B cell (primary cell): Measurements from ENCODE around the gene MSI1. TPM values are rescaled to one million over a fixed set of nuclear protein-coding genes. Genes with fewer than 3 reads are reported as not detected.

Experiments used
- ATAC-seq: fragments of 200-7000 bp; cut with Tn5 transposase; one replicate; pipeline ENCODE4 v1.10.0; 2021; ENCODE audit warnings: low read depth, mild to moderate bottlenecking, moderate number of reproducible peaks, moderate library complexity
- CTCF ChIA-PET: fragments of 350-600 bp; sonication (Branson Sonifier 250); formaldehyde crosslinking; loops from one replicate; lab custom pipeline; 2021; ENCODE audit warnings: antibody characterized with exemption, inconsistent platforms; lab: Charles Lee
- POLR2A ChIA-PET: fragments of 350-600 bp; sonication (Branson Sonifier 250); formaldehyde crosslinking; loops from one replicate; lab custom pipeline; 2021; ENCODE audit warnings: antibody characterized with exemption; lab: Charles Lee
- DNase-seq: peaks from one replicate; pipeline ENCODE4 v3.0.0; 2013
- H2AFZ ChIP-seq: 2 replicates; pipeline ENCODE4 v1.6.1; 2012; ENCODE audit warnings: mild to moderate bottlenecking, low read depth, low read length; ENCODE audit not compliant: insufficient read depth, poor library complexity, severe bottlenecking
- H3K27ac ChIP-seq, 2 donors: 1 replicate in 1 of 2; 2 replicates in 1 of 2; pipeline ENCODE4 v1.5.1; 2012 to 2013; ENCODE audit warnings: low read length in 2 of 2, mild to moderate bottlenecking in 2 of 2, moderate library complexity in 1 of 2
- H3K27me3 ChIP-seq, 4 experiments: fragments of 200-600 bp in 1 of 4; sonication (generic) in 1 of 4; replicated peaks in 1 of 4; 1 replicate in 2 of 4; 2 replicates in 2 of 4; pipeline versions ENCODE4 v1.6.1 to v1.7.0; 2013 to 2016; ENCODE audit warnings: low read length in 3 of 4, mild to moderate bottlenecking in 2 of 4, mixed read lengths in 1 of 4, moderate library complexity in 1 of 4; ENCODE audit not compliant: insufficient read depth in 4 of 4, control insufficient read depth in 3 of 4; ENCODE audit errors: control extremely low read depth in 1 of 4
- H3K36me3 ChIP-seq, 2 experiments: replicated peaks in 1 of 2; 1 replicate in 1 of 2; 2 replicates in 1 of 2; pipeline versions ENCODE4 v1.6.1 to v1.7.1; 2013; ENCODE audit warnings: low read length in 1 of 2; ENCODE audit not compliant: insufficient read depth in 2 of 2, control insufficient read depth in 1 of 2; ENCODE audit errors: control extremely low read depth in 1 of 2, extremely low read depth in 1 of 2
- H3K4me1 ChIP-seq, 2 donors: fragments of 200-600 bp in 1 of 2; sonication (generic) in 1 of 2; 1 replicate in 1 of 2; 2 replicates in 1 of 2; pipeline versions ENCODE4 v1.5.1 to v1.6.1; 2013 to 2017; ENCODE audit warnings: low read length in 2 of 2; ENCODE audit not compliant: control insufficient read depth in 2 of 2, insufficient read depth in 2 of 2
- H3K4me2 ChIP-seq: replicated peaks from 2 replicates; pipeline ENCODE3; 2012; ENCODE audit warnings: mild to moderate bottlenecking, low read depth, low read length; ENCODE audit not compliant: poor library complexity, severe bottlenecking
- H3K4me3 ChIP-seq, 5 experiments: fragments of 200-600 bp in 1 of 5; sonication (generic) in 1 of 5; 1 replicate in 3 of 5; 2 replicates in 2 of 5; pipeline versions ENCODE4 v1.5.1 to v1.7.0; 2011 to 2016; ENCODE audit warnings: low read length in 4 of 5, mild to moderate bottlenecking in 4 of 5, low read depth in 2 of 5, control low read depth in 1 of 5, moderate library complexity in 1 of 5; ENCODE audit not compliant: insufficient read depth in 1 of 5; ENCODE audit errors: control extremely low read depth in 1 of 5, extremely low read depth in 1 of 5
- H3K79me2 ChIP-seq: fragments of 200-600 bp; sonication (generic); one replicate; pipeline ENCODE4 v1.6.0; 2016; ENCODE audit warnings: low read length; ENCODE audit not compliant: control insufficient read depth, insufficient read depth
- H3K9ac ChIP-seq: fragments of 200-600 bp; sonication (generic); 2 replicates; pipeline ENCODE4 v1.6.1; 2017; ENCODE audit warnings: mild to moderate bottlenecking, low read length, moderate library complexity
- H3K9me3 ChIP-seq, 3 donors: one replicate each; pipeline versions ENCODE4 v1.6.1 to v1.7.1; 2013; ENCODE audit warnings: low read length in 2 of 3; ENCODE audit not compliant: control insufficient read depth in 2 of 3, insufficient read depth in 1 of 3; ENCODE audit errors: control extremely low read depth in 1 of 3
- H4K20me1 ChIP-seq: 2 replicates; pipeline ENCODE4 v1.6.0; 2012; ENCODE audit warnings: mild to moderate bottlenecking, low read length; ENCODE audit not compliant: insufficient read depth, control insufficient read depth, poor library complexity, severe bottlenecking
- H3K27ac Mint-ChIP-seq: one replicate; pipeline ENCODE4 v1.8.0; 2021; ENCODE audit warnings: mixed read lengths
- H3K27me3 Mint-ChIP-seq: one replicate; pipeline ENCODE4 v1.8.0; 2021; ENCODE audit warnings: mixed read lengths
- H3K4me1 Mint-ChIP-seq: one replicate; pipeline ENCODE4 v1.8.0; 2021; ENCODE audit warnings: mixed read lengths
- H3K4me3 Mint-ChIP-seq: one replicate; pipeline ENCODE4 v1.8.0; 2021; ENCODE audit warnings: mixed read lengths
- H3K9me3 Mint-ChIP-seq: one replicate; pipeline ENCODE4 v1.8.0; 2022; ENCODE audit warnings: mixed read lengths; ENCODE audit not compliant: insufficient read depth
- CTCF ChIP-seq: fragments of 200-600 bp; IDR thresholded peaks from one replicate; pipeline ENCODE4 v1.8.0; 2022; ENCODE audit warnings: antibody characterized with exemption, mild to moderate bottlenecking
- EZH2 ChIP-seq: IDR thresholded peaks from 2 replicates; pipeline ENCODE4 v1.6.1; 2012; ENCODE audit warnings: borderline replicate concordance, low read depth, mild to moderate bottlenecking, moderate library complexity, low read length; ENCODE audit not compliant: insufficient read depth, poor library complexity, severe bottlenecking
- WGBS: methylation state at CpG from one replicate; pipeline ENCODE4 v1.1.5; 2013; ENCODE audit warnings: missing lambda C conversion rate; ENCODE audit not compliant: insufficient coverage; 5-methylcytosine and 5-hydroxymethylcytosine counted together
- intact Hi-C: fragments of 100-400 bp; cut with micrococcal nuclease; formaldehyde crosslinking; loops from one replicate; pipeline ENCODE4 v1.10.0; 2022
- polyA plus RNA-seq: library from polyadenylated mRNA; depleted of rRNA; stranded (reverse); fragments of >200 nt; gene quantifications from 2 replicates; pipeline ENCODE4 v1.2.3, GENCODE V29; 2012
- total RNA-seq, 2 donors: library from RNA; stranded (reverse); fragments of 120-200 nt in 1 of 2; gene quantifications; 1 replicate in 1 of 2; 2 replicates in 1 of 2; pipeline versions ENCODE4 v1.2.3 to v1.2.4, GENCODE V29; 2013 to 2022

MSI1 gene
- total and polyA plus RNA-seq, 2 donors (not counting 1 experiment from before 2014, with no cell fraction given): not detected

- Mint-ChIP-seq H3K27ac (no peak overlapping the region), H3K9me3 (no peaks in the 10 kb centered on the region), H3K27me3 (peaks cover 62% of the 10 kb centered on the region), H3K4me3 (no peak overlapping the region), H3K4me1 (peaks cover 2% of the 10 kb centered on the region)
- Histone ChIP-seq H3K9me3 (no peaks in the 10 kb centered on the region), H3K4me3 (no peak overlapping the region), H4K20me1 (no peaks in the 10 kb centered on the region), H3K27ac (no peak overlapping the region), H3K9ac (no peak overlapping the region), H3K36me3 (no peaks in the 10 kb centered on the region), H3K27me3 (peaks cover 0 to 39% (median 16%) of the 10 kb centered on the region in 4 experiments), H3K4me1 (no peaks in the 10 kb centered on the region), H2AFZ (no peak overlapping the region), H3K4me2 (no peak overlapping the region), H3K79me2 (no peaks in the 10 kb centered on the region)
- DNase-seq (no peak), ATAC-seq (no peak)
- ChIA-PET CTCF (no interaction called here), POLR2A (no interaction called here)
- intact Hi-C loops: no loop called here
- WGBS: no CpG with 5 or more reads among the region's 2 CpGs
- TF ChIP-seq CTCF (no peak), EZH2 (no peak)
These were observed 7.0 kb upstream of the MSI1 start for GRCh38 chr12:120376009-120376408.

- Mint-ChIP-seq H3K4me3 (no peak overlapping the region), H3K27ac (no peak overlapping the region), H3K27me3 (peaks cover 76% of the 10 kb centered on the region), H3K4me1 (peaks cover 9% of the 10 kb centered on the region), H3K9me3 (no peaks in the 10 kb centered on the region)
- DNase-seq: no peak
- CTCF ChIA-PET: interaction anchor here (1.9 kb wide), 1 partner anchor 17 kb away, joined by 5 read pairs; no protein-coding TSS in a partner anchor
- Histone ChIP-seq H3K27me3 (peaks cover 0 to 57% (median 32%) of the 10 kb centered on the region in 4 experiments), H2AFZ (no peak overlapping the region), H3K9ac (no peak overlapping the region), H3K27ac (no peak overlapping the region), H3K79me2 (no peaks in the 10 kb centered on the region), H3K4me3 (no peak overlapping the region), H3K4me2 (no peak overlapping the region), H3K9me3 (no peaks in the 10 kb centered on the region), H3K36me3 (no peaks in the 10 kb centered on the region), H3K4me1 (peaks cover 8 to 12% of the 10 kb centered on the region in 2 donors), H4K20me1 (no peaks in the 10 kb centered on the region)
- intact Hi-C loops: no loop called here
- POLR2A ChIA-PET: no interaction called here
- no peak for ATAC-seq
- 98% methylated on average over 6 of the region's 8 CpGs for WGBS
- TF ChIP-seq EZH2 (no peak), CTCF (no peak)
These were observed 4.7 kb upstream of the MSI1 start for GRCh38 chr12:120373683-120374082.
